Measurements from ENCODE around the gene CSF2.

- TF ChIP-seq CTCF (IDR thresholded peaks at IDR 0.05) (no peak), RFX5 (IDR thresholded peaks at IDR 0.05; ENCODE audit: low read length) (no peak), YY1 (IDR thresholded peaks at IDR 0.05; ENCODE audit: low read depth) (no peak), JUND (IDR thresholded peaks at IDR 0.05) (no peak), TCF12 (IDR thresholded peaks at IDR 0.05) (no peak), MXI1 (IDR thresholded peaks at IDR 0.05; ENCODE audit: low read depth, low read length) (no peak)
Observed at GRCh38 chr5:132071338-132071707, 2.3 kb upstream of the CSF2 start.
